GM12878 (cell line): ENCODE results near the gene RAPGEF6. TPM values are rescaled to one million over a fixed set of nuclear protein-coding genes. Genes with fewer than 3 reads are reported as not detected.

Experiments used
- ATAC-seq: fragments of 200-7000 bp; cut with Tn5 transposase; 3 replicates; pipeline ENCODE4 v1.9.1; 2020; ENCODE audit warnings: mild to moderate bottlenecking, moderate library complexity
- BruUV-seq: library from RNA; stranded (reverse); fragments of 400-500 nt; replicated peaks from 2 replicates; lab custom pipeline; 2021; lab: Mats Ljungman, UMichigan
- CTCF ChIA-PET: fragments of 300-600 bp; sonication (Branson Sonifier 250); formaldehyde crosslinking; extraction: SDS; loops from one replicate; lab custom pipeline; 2021; ENCODE audit warnings: inconsistent platforms; lab: Yijun Ruan, JAX
- POLR2A ChIA-PET: fragments of 350-600 bp; formaldehyde crosslinking; extraction: SDS; loops from one replicate; lab custom pipeline; 2021; ENCODE audit warnings: inconsistent platforms; lab: Charles Lee
- RAD21 ChIA-PET: fragments of 300-600 bp; sonication (Branson Sonifier 250); formaldehyde crosslinking; loops from one replicate; lab custom pipeline; 2023; ENCODE audit warnings: antibody characterized with exemption; ENCODE audit not compliant: unreplicated experiment; lab: Charles Lee
- SMC1A ChIA-PET: fragments of 300-600 bp; sonication (Branson Sonifier 250); formaldehyde crosslinking; loops from one replicate; lab custom pipeline; 2023; ENCODE audit not compliant: unreplicated experiment, uncharacterized antibody; lab: Charles Lee
- DNase-seq: peaks from one replicate; pipeline ENCODE4 v3.0.0-alpha.2; 2011; ENCODE audit warnings: low read depth, low spot score
- FAIRE-seq: peaks from 3 replicates; lab custom pipeline; 2011; peaks lifted over from hg19 to GRCh38; lab: Jason Lieb, UNC
- H2AFZ ChIP-seq: 2 replicates; pipeline ENCODE4 v1.6.0; 2011; ENCODE audit warnings: low read depth, low read length, control low read depth; ENCODE audit not compliant: control insufficient read depth
- H3K27ac ChIP-seq: 2 replicates; pipeline ENCODE4 v1.5.1; 2011; ENCODE audit warnings: control low read depth; ENCODE audit not compliant: control insufficient read depth, insufficient read depth
- H3K27me3 ChIP-seq, 2 experiments: replicated peaks in 1 of 2; 2 replicates each; pipeline versions ENCODE4 v1.6.0 to v1.6.1; 2011; ENCODE audit warnings: low read length in 1 of 2; ENCODE audit not compliant: control insufficient read depth in 2 of 2, insufficient read depth in 2 of 2
- H3K36me3 ChIP-seq, 2 experiments: 2 replicates each; pipeline ENCODE4 v1.5.1; 2011; ENCODE audit warnings: low read length in 1 of 2; ENCODE audit not compliant: control insufficient read depth in 2 of 2, insufficient read depth in 2 of 2
- H3K4me1 ChIP-seq: 2 replicates; pipeline ENCODE4 v1.6.1; 2011; ENCODE audit warnings: mild to moderate bottlenecking, low read length, moderate library complexity, mixed read lengths; ENCODE audit not compliant: control insufficient read depth, insufficient read depth
- H3K4me2 ChIP-seq: 2 replicates; pipeline ENCODE4 v1.6.0; 2011; ENCODE audit warnings: control low read depth; ENCODE audit not compliant: control insufficient read depth, insufficient read depth
- H3K4me3 ChIP-seq: fragments of 200-600 bp; sonication (generic); 2 replicates; pipeline ENCODE4 v1.5.1; 2016
- H3K79me2 ChIP-seq: 2 replicates; pipeline ENCODE4 v1.6.0; 2011; ENCODE audit warnings: low read length; ENCODE audit not compliant: control insufficient read depth, insufficient read depth
- H3K9ac ChIP-seq: 2 replicates; pipeline ENCODE4 v1.8.0; 2011; ENCODE audit warnings: low read length, control low read depth, mixed read lengths; ENCODE audit not compliant: control insufficient read depth, insufficient read depth
- H3K9me3 ChIP-seq: replicated peaks from 3 replicates; pipeline ENCODE4 v1.5.1; 2011; ENCODE audit warnings: mild to moderate bottlenecking, low read length; ENCODE audit not compliant: control insufficient read depth, insufficient read depth
- H4K20me1 ChIP-seq: 2 replicates; pipeline ENCODE4 v1.6.0; 2011; ENCODE audit not compliant: control insufficient read depth, insufficient read depth
- CTCF ChIP-seq, 3 experiments: IDR thresholded peaks in 2 of 3; conservative IDR thresholded peaks in 1 of 3; 2 replicates each; pipeline ENCODE4 v1.5.1; 2011; ENCODE audit warnings: low read depth in 3 of 3, low read length in 3 of 3, mild to moderate bottlenecking in 3 of 3, control low read depth in 2 of 3, moderate library complexity in 2 of 3, inconsistent platforms in 1 of 3, mixed read lengths in 1 of 3; ENCODE audit not compliant: control insufficient read depth in 2 of 3, insufficient read depth in 1 of 3; ENCODE audit errors: extremely low read depth in 1 of 3
- EZH2 ChIP-seq: IDR thresholded peaks from 2 replicates; pipeline ENCODE4 v1.6.1; 2012; ENCODE audit warnings: low read depth, mild to moderate bottlenecking, control low read depth, inconsistent platforms, low read length, borderline replicate concordance; ENCODE audit not compliant: control insufficient read depth
- NBN ChIP-seq: fragments of 450-650 bp; IDR thresholded peaks from 2 replicates; pipeline ENCODE4 v1.6.1; 2016
- NFYB ChIP-seq: IDR thresholded peaks from 2 replicates; pipeline ENCODE4 v1.6.1; 2011; ENCODE audit warnings: low read depth, mild to moderate bottlenecking, low read length, improper control_type of control experiment, moderate library complexity; ENCODE audit not compliant: insufficient read depth
- NR2C2 ChIP-seq: IDR thresholded peaks from 2 replicates; pipeline ENCODE4 v1.6.1; 2011; ENCODE audit warnings: borderline replicate concordance, low read depth; ENCODE audit not compliant: control insufficient read depth, insufficient read length
- PML ChIP-seq: IDR thresholded peaks from 2 replicates; pipeline ENCODE4 v1.6.1; 2012; ENCODE audit warnings: low read length, inconsistent platforms
- POLR2A ChIP-seq: IDR thresholded peaks from 2 replicates; pipeline ENCODE4 v1.6.1; 2011; ENCODE audit warnings: low read depth, mild to moderate bottlenecking, low read length
- SREBF2 ChIP-seq: IDR thresholded peaks from 2 replicates; pipeline ENCODE4 v1.6.1; 2012; ENCODE audit warnings: mild to moderate bottlenecking, low read length
- ZNF274 ChIP-seq: IDR thresholded peaks from one replicate; pipeline ENCODE4 v1.8.0; 2011; ENCODE audit not compliant: insufficient read length, insufficient read depth
- WGBS: methylation state at CpG from one replicate; pipeline ENCODE4 v1.1.6; 2016; ENCODE audit warnings: low lambda C conversion rate; ENCODE audit not compliant: insufficient replicate concordance, insufficient coverage; ENCODE audit errors: missing lambda C conversion rate; 5-methylcytosine and 5-hydroxymethylcytosine counted together
- in situ Hi-C: fragments of 300-500 bp; cut with MboI; formaldehyde crosslinking; loops from 9 replicates; pipeline ENCODE4 v1.14.3; 2018; ENCODE audit warnings: mixed read lengths
- intact Hi-C: fragments of 100-400 bp; cut with micrococcal nuclease; formaldehyde crosslinking; loops from one replicate; pipeline ENCODE4 v1.14.2; 2022; ENCODE audit not compliant: unreplicated experiment
- polyA plus RNA-seq, 11 experiments: library from polyadenylated mRNA; depleted of rRNA in 4 of 11; unstranded in 6 of 11; stranded (reverse) in 5 of 11; fragments of >200 nt; fragmentation: Nextera tagmentation in 4 of 11; fragmentation: Illumina TruSeq in 1 of 11; extraction: Ambion mirVana in 4 of 11; extraction: Trizol in 1 of 11; gene quantifications; 1 replicate in 1 of 11; 2 replicates in 10 of 11; pipeline versions ENCODE4 v1.2.1 to v1.2.3, GENCODE V29; 2011 to 2016; ENCODE audit warnings: inconsistent platforms in 2 of 11, missing spikeins in 2 of 11, low read depth in 1 of 11
- total RNA-seq, 4 experiments: library from RNA; depleted of rRNA in 3 of 4; stranded (reverse); fragments of >200 nt in 3 of 4; fragmentation: Illumina TruSeq in 1 of 4; extraction: Trizol in 1 of 4; gene quantifications; 2 replicates each; pipeline versions ENCODE4 v1.2.1 to v1.2.3, GENCODE V29; 2013 to 2021
- TF ChIP-seq, protein P1 (sequence below): fragments of 450-650 bp; IDR thresholded peaks from 2 replicates; pipeline ENCODE4 v1.6.1; 2017; ENCODE audit warnings: low read depth, mild to moderate bottlenecking, moderate library complexity
- TF ChIP-seq, protein P2 (sequence below): fragments of 450-650 bp; IDR thresholded peaks from 2 replicates; pipeline ENCODE4 v1.6.1; 2018; ENCODE audit warnings: borderline replicate concordance, mild to moderate bottlenecking; ENCODE audit not compliant: partially characterized antibody

The RAPGEF6 gene
- total and polyA plus RNA-seq, 10 of the 15 experiments (the other 5 are each of a cell fraction or from before 2014, with no cell fraction given): 2.9 to 24.0 (median 14.2) TPM

- POLR2A ChIA-PET: interaction anchor here (0.7 kb wide), 1 partner anchor 136 kb away, joined by 4 read pairs; no protein-coding TSS in a partner anchor
- H3K9ac ChIP-seq: no peak overlapping the region
- 90% methylated on average over 2 of the region's 2 CpGs for WGBS
- peaks cover 4% of the 10 kb centered on the region for H3K4me1 ChIP-seq
- no peak for DNase-seq
- in situ Hi-C loops (no loop called here), intact Hi-C loops (no loop called here)
- no TSS peak for BruUV-seq
- H3K4me2 ChIP-seq: no peak overlapping the region
- FAIRE-seq: no peak
- no peaks in the 10 kb centered on the region for H4K20me1 ChIP-seq
- H2AFZ ChIP-seq: no peak overlapping the region
- no peak overlapping the region for H3K27ac ChIP-seq
- SMC1A ChIA-PET: interaction anchor here (0.7 to 1.2 kb wide), 5 partner anchors 11 to 402 kb away, joined by 3 to 5 read pairs (median 3); no protein-coding TSS in a partner anchor
- ATAC-seq: no peak
- no peaks in the 10 kb centered on the region; the same call in 2 of the 3 replicates for H3K9me3 ChIP-seq
- RAD21 ChIA-PET: no interaction called here
- CTCF ChIA-PET: no interaction called here
- TF ChIP-seq, protein P1, sequence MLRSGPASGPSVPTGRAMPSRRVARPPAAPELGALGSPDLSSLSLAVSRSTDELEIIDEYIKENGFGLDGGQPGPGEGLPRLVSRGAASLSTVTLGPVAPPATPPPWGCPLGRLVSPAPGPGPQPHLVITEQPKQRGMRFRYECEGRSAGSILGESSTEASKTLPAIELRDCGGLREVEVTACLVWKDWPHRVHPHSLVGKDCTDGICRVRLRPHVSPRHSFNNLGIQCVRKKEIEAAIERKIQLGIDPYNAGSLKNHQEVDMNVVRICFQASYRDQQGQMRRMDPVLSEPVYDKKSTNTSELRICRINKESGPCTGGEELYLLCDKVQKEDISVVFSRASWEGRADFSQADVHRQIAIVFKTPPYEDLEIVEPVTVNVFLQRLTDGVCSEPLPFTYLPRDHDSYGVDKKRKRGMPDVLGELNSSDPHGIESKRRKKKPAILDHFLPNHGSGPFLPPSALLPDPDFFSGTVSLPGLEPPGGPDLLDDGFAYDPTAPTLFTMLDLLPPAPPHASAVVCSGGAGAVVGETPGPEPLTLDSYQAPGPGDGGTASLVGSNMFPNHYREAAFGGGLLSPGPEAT: no peak
- TF ChIP-seq SREBF2: no peak
- TF ChIP-seq NR2C2: no peak
- TF ChIP-seq ZNF274: no peak
- TF ChIP-seq NBN: no peak
- no peak for TF ChIP-seq NFYB
- TF ChIP-seq, protein P2, sequence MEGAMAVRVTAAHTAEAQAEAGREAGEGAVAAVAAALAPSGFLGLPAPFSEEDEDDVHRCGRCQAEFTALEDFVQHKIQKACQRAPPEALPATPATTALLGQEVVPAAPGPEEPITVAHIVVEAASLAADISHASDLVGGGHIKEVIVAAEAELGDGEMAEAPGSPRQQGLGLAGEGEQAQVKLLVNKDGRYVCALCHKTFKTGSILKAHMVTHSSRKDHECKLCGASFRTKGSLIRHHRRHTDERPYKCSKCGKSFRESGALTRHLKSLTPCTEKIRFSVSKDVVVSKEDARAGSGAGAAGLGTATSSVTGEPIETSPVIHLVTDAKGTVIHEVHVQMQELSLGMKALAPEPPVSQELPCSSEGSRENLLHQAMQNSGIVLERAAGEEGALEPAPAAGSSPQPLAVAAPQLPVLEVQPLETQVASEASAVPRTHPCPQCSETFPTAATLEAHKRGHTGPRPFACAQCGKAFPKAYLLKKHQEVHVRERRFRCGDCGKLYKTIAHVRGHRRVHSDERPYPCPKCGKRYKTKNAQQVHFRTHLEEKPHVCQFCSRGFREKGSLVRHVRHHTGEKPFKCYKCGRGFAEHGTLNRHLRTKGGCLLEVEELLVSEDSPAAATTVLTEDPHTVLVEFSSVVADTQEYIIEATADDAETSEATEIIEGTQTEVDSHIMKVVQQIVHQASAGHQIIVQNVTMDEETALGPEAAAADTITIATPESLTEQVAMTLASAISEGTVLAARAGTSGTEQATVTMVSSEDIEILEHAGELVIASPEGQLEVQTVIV: no peak
- no peak for TF ChIP-seq POLR2A
- TF ChIP-seq PML: no peak
- TF ChIP-seq CTCF (IDR thresholded peaks at IDR 0.05 in 2 of 3, conservative IDR thresholded peaks at IDR 0.05 in 1 of 3; ENCODE audit: control insufficient read depth in 2 of 3, extremely low read depth in 1 of 3, insufficient read depth in 1 of 3, low read depth in 3 of 3, low read length in 3 of 3): no peak
- no peak for TF ChIP-seq EZH2
- TF ChIP-seq, all 136 proteins: peak for 0
- H3K36me3 ChIP-seq: peaks cover 0 to 4% of the 10 kb centered on the region in 2 experiments; a peak in 3 of 4 replicates
- H3K4me3 ChIP-seq: no peak overlapping the region
- H3K27me3 ChIP-seq: no peaks in the 10 kb centered on the region
- peaks cover 48% of the 10 kb centered on the region for H3K79me2 ChIP-seq
These were observed 29.9 kb downstream of the RAPGEF6 start for GRCh38 chr5:131605086-131605485.
